Activated T-helper 1 cell treated with anti-CD3 and anti-CD28 coated beads, Interleukin-2, amount 50 U/mL, for 16 hours (primary cell): ENCODE results near the gene JMJD1C.
A peak's percentile ranks its signal among the peaks of the same experiment; 100 is the strongest.
"Not testable (repeated sequence)": the region's sequence is repeated elsewhere in the genome, so short reads cannot be mapped to it uniquely, and the experiment has no call there.

Experiments
- DNase-seq, 2 donors: peaks; one replicate each; pipeline ENCODE4 v3.0.0-alpha.2; 2020; ENCODE audit warnings: low read depth in 1 of 2, low spot score in 1 of 2

The JMJD1C gene

GRCh38 chr10:63294781-63295180 lies 171.0 kb downstream of the JMJD1C start:
- no peak for DNase-seq

- not testable (repeated sequence) for DNase-seq
These were observed 172.9 kb downstream of the JMJD1C start for GRCh38 chr10:63292847-63293246.

- DNase-seq: no peak
These were observed 177.6 kb downstream of the JMJD1C start for GRCh38 chr10:63288170-63288569.

GRCh38 chr10:63286754-63287264 lies 179.0 kb downstream of the JMJD1C start:
- no peak for DNase-seq

- no peak for DNase-seq
These were observed 179.4 kb downstream of the JMJD1C start for GRCh38 chr10:63286340-63286739.

- DNase-seq: not testable (repeated sequence)
These were observed 181.9 kb downstream of the JMJD1C start for GRCh38 chr10:63283901-63284300.

- no peak for DNase-seq
These were observed 182.7 kb downstream of the JMJD1C start for GRCh38 chr10:63283093-63283492.

GRCh38 chr10:63281967-63282366 lies 183.8 kb downstream of the JMJD1C start:
- no peak for DNase-seq

- no peak for DNase-seq
These were observed 185.4 kb downstream of the JMJD1C start for GRCh38 chr10:63280386-63280785.

- DNase-seq: no peak
These were observed 190.7 kb downstream of the JMJD1C start for GRCh38 chr10:63275094-63275493.

- no peak for DNase-seq
These were observed 192.2 kb downstream of the JMJD1C start for GRCh38 chr10:63273577-63273976.

GRCh38 chr10:63268798-63269503 lies 196.8 kb downstream of the JMJD1C start:
- peak; percentile 41 to 65 for DNase-seq

- DNase-seq: no peak
These were observed 197.5 kb downstream of the JMJD1C start for GRCh38 chr10:63268149-63268797.

- no peak for DNase-seq
These were observed 198.2 kb downstream of the JMJD1C start for GRCh38 chr10:63267414-63268148.

- no peak for DNase-seq
These were observed 199.1 kb downstream of the JMJD1C start for GRCh38 chr10:63266391-63267316.

GRCh38 chr10:63265683-63266235 lies 200.0 kb downstream of the JMJD1C start:
- no peak for DNase-seq

GRCh38 chr10:63265222-63265617 lies 200.6 kb downstream of the JMJD1C start:
- no peak for DNase-seq

- no peak for DNase-seq
These were observed 201.1 kb downstream of the JMJD1C start for GRCh38 chr10:63264617-63265221.

GRCh38 chr10:63262430-63263073 lies 203.2 kb downstream of the JMJD1C start:
- DNase-seq: no peak

GRCh38 chr10:63261496-63261895 lies 204.3 kb downstream of the JMJD1C start:
- DNase-seq: no peak
